ENCODE results near the gene MEX3C. TPM values are rescaled to one million over a fixed set of nuclear protein-coding genes. Genes with fewer than 3 reads are reported as not detected.

MEX3C gene
- total RNA-seq, 1 donor from 2014 or later, result 24.8 TPM

DNA sequence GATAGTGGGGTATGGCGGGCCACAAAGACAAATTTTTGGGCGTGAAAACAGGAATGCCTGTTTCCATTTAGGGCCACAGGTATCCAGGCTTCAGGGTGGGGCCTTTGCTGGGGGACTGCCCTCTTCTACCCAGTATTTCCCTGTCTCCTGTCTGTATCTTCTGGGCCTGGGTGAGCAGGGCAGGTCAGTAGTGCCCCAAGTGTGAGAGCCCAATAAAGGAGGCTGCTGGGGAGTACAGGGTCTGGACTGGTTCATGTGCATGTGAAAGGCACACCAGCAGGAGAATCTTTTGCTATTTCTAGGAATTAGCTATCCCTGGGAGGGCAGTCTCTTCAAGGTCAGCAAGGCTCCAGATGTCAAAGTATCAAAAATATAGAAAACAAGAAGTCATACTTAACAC is 71.5 kb downstream of the MEX3C start:
- H3K27me3 ChIP-seq, result no peaks in the 10 kb centered on the region
- TF ChIP-seq, protein P1, sequence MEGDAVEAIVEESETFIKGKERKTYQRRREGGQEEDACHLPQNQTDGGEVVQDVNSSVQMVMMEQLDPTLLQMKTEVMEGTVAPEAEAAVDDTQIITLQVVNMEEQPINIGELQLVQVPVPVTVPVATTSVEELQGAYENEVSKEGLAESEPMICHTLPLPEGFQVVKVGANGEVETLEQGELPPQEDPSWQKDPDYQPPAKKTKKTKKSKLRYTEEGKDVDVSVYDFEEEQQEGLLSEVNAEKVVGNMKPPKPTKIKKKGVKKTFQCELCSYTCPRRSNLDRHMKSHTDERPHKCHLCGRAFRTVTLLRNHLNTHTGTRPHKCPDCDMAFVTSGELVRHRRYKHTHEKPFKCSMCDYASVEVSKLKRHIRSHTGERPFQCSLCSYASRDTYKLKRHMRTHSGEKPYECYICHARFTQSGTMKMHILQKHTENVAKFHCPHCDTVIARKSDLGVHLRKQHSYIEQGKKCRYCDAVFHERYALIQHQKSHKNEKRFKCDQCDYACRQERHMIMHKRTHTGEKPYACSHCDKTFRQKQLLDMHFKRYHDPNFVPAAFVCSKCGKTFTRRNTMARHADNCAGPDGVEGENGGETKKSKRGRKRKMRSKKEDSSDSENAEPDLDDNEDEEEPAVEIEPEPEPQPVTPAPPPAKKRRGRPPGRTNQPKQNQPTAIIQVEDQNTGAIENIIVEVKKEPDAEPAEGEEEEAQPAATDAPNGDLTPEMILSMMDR (IDR thresholded peaks at IDR 0.05), result no peak
- H3K36me3 ChIP-seq, result no peaks in the 10 kb centered on the region
- H3K9me3 ChIP-seq, result no peaks in the 10 kb centered on the region
- ATAC-seq (no peak), DNase-seq (no peak)
- no peak overlapping the region for H3K27ac ChIP-seq
- H3K4me3 ChIP-seq, result no peak overlapping the region
- H3K4me1 ChIP-seq, result no peaks in the 10 kb centered on the region
- intact Hi-C loops (cut with DNase I), result no loop called here

Other genes with a start within 250 kb of the MEX3C start
- gene ELAC1, start 229.6 kb downstream of the MEX3C start, total RNA-seq, result 6.8 TPM
- gene SMAD4, start 167.5 kb downstream of the MEX3C start, total RNA-seq, result 112 TPM

Measured in upper lobe of right lung (tissue), 1 donor.